ENCODE measurements around the gene PRKAB2.

DNA sequence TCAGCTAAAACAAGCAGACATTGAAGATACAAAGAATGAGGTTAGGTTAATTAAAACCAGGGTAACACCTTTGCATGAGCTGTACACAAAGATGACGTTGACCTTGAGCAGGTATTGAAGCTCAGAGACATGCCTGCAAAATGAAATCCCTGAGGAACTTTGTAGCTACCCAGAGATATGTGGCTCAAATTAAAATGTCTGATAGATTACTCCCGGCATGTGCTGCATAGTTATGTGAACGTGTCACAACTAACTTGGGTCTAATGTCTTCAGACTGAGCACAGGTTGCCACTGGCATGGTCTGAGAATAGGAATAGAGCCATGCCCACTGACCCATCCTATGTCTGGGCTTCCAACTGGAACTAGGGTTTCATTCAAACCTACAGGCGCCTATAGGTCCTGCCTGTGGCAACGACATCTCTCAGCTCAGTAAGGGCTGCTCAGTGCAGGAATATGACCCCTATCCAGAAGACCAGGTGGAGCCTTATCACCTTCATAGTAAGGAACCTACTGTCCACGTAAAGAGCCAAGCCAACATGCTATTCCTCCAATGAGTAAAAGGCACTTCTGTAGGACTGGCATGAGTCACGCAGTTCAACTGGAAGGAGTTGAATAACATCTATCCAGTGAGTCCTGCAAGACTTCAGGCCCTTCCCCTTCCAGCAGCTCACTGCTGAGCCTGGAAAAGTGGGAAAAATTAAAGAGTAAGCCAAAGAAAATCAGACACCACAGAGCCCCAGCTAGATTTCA lies 60.7 kb downstream of the PRKAB2 start:
- TF ChIP-seq, protein P1, sequence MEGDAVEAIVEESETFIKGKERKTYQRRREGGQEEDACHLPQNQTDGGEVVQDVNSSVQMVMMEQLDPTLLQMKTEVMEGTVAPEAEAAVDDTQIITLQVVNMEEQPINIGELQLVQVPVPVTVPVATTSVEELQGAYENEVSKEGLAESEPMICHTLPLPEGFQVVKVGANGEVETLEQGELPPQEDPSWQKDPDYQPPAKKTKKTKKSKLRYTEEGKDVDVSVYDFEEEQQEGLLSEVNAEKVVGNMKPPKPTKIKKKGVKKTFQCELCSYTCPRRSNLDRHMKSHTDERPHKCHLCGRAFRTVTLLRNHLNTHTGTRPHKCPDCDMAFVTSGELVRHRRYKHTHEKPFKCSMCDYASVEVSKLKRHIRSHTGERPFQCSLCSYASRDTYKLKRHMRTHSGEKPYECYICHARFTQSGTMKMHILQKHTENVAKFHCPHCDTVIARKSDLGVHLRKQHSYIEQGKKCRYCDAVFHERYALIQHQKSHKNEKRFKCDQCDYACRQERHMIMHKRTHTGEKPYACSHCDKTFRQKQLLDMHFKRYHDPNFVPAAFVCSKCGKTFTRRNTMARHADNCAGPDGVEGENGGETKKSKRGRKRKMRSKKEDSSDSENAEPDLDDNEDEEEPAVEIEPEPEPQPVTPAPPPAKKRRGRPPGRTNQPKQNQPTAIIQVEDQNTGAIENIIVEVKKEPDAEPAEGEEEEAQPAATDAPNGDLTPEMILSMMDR (IDR thresholded peaks at IDR 0.05 in 4 of 5, conservative IDR thresholded peaks at IDR 0.05 in 1 of 5), result no peak
- no peak for TF ChIP-seq POLR2A (IDR thresholded peaks at IDR 0.05)
